Hepatocyte (in vitro differentiated cells): ENCODE measurements around the gene ATP6V0B.

Source experiments
- EZH2 ChIP-seq: fragments of 200-600 bp; sonication (generic); IDR thresholded peaks from 2 replicates; pipeline ENCODE4 v1.6.1; 2016; ENCODE audit warnings: antibody characterized with exemption, mild to moderate bottlenecking, borderline replicate concordance
- EZH2phosphoT487 ChIP-seq: fragments of 200-600 bp; sonication (generic); IDR thresholded peaks from one replicate; pipeline ENCODE4 v1.6.1; 2018; ENCODE audit warnings: antibody characterized with exemption, mild to moderate bottlenecking, low read depth, moderate library complexity; ENCODE audit not compliant: unreplicated experiment, severe bottlenecking
- TF ChIP-seq, protein P1 (sequence below): fragments of 200-600 bp; sonication (generic); IDR thresholded peaks from 2 replicates; pipeline ENCODE4 v1.5.1; 2016; ENCODE audit warnings: antibody characterized with exemption, mild to moderate bottlenecking; ENCODE audit not compliant: poor library complexity

DNA sequence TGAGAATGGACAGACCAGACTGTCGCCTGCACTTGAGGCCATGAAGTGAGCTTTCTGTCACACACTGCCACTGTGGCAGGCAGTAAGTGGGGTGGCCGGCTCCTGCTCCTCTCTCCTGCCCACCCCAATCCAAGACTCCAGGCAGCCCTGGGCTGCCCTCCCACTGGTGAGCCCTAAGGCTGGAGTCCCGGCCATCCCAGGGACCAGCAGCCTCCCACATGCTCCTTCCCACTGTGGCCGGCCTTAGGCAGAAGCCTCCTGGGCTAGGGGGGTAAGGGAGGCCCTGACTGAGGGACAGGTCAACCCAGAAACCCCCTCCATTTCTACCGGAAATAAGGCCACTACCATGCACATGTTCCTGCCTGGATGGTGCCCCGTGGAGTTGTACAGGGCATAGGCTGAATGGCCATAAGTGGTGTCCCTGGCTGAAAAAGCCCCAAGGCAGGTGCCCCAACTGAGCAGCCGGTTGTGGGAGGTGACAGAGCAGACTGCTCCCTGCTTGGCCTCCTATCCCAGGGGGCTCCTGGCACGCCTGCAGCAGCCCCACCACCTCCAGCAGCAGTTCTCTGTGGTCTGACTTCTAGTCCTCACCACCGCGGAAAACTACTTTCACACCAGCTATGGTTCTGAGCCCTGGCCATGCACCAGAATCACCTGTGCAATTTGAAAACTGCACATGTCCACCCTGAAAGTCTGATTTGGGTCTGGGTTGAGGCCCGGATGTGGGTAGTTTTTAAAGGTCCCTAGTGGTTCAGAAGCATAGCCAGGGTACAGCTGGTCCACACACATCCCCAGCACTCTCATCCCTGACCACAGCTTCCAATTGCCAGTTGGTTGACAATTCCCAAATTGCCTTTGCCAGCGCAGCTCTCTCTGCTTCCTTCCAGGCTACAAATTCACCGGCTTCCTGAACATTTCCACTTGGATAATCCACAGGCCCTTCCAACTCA is 42.8 kb upstream of the ATP6V0B start:
- TF ChIP-seq, protein P1, sequence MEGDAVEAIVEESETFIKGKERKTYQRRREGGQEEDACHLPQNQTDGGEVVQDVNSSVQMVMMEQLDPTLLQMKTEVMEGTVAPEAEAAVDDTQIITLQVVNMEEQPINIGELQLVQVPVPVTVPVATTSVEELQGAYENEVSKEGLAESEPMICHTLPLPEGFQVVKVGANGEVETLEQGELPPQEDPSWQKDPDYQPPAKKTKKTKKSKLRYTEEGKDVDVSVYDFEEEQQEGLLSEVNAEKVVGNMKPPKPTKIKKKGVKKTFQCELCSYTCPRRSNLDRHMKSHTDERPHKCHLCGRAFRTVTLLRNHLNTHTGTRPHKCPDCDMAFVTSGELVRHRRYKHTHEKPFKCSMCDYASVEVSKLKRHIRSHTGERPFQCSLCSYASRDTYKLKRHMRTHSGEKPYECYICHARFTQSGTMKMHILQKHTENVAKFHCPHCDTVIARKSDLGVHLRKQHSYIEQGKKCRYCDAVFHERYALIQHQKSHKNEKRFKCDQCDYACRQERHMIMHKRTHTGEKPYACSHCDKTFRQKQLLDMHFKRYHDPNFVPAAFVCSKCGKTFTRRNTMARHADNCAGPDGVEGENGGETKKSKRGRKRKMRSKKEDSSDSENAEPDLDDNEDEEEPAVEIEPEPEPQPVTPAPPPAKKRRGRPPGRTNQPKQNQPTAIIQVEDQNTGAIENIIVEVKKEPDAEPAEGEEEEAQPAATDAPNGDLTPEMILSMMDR, result no peak
- TF ChIP-seq EZH2phosphoT487, result no peak
- TF ChIP-seq EZH2, result no peak
